Measurements from ENCODE around the gene PVALB.

PVALB gene

DNA sequence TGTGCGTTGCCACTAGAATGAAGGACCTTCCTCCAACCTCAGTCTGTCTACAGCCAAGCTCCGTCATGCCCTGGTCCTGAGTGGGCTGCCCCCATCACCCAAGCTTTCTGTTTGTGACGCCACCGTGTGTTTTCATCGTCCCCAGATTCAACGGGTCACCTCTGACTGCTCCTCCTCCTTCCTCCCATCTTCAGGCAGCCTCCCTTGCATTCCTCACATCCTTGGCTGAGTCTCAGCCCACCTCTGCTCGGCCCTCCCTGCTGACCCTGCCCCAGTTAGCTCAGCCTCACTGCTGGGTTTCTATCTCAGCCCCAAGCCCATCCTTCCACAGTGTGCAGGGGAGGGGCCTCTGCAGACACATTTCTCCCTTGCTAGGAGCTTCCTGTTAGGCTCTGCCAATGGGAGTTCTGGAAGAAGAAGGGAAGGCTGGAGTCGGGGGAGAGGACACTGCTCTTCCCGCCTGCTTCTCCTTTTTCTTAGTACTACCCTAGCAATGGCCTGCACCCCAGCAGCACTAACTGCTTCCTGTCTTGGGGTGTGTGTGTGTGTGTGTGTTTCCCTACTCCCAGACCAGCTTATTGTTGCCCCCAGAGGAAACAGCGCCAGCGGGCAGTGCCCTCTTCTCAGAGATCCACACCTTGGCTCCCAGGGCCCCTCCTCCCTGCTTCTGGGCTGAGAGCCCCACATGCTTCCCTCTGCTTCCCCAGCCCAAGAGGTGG, 46.2 kb downstream of the PVALB start:
- H3K4me3 ChIP-seq (ENCODE audit: low read depth, low read length), result no peak overlapping the region
- TF ChIP-seq, protein P1, sequence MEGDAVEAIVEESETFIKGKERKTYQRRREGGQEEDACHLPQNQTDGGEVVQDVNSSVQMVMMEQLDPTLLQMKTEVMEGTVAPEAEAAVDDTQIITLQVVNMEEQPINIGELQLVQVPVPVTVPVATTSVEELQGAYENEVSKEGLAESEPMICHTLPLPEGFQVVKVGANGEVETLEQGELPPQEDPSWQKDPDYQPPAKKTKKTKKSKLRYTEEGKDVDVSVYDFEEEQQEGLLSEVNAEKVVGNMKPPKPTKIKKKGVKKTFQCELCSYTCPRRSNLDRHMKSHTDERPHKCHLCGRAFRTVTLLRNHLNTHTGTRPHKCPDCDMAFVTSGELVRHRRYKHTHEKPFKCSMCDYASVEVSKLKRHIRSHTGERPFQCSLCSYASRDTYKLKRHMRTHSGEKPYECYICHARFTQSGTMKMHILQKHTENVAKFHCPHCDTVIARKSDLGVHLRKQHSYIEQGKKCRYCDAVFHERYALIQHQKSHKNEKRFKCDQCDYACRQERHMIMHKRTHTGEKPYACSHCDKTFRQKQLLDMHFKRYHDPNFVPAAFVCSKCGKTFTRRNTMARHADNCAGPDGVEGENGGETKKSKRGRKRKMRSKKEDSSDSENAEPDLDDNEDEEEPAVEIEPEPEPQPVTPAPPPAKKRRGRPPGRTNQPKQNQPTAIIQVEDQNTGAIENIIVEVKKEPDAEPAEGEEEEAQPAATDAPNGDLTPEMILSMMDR (IDR thresholded peaks at IDR 0.05; ENCODE audit: insufficient read depth, low read depth, low read length, missing control alignments), result no peak
- no peak for DNase-seq (ENCODE audit: low read depth)

DNA sequence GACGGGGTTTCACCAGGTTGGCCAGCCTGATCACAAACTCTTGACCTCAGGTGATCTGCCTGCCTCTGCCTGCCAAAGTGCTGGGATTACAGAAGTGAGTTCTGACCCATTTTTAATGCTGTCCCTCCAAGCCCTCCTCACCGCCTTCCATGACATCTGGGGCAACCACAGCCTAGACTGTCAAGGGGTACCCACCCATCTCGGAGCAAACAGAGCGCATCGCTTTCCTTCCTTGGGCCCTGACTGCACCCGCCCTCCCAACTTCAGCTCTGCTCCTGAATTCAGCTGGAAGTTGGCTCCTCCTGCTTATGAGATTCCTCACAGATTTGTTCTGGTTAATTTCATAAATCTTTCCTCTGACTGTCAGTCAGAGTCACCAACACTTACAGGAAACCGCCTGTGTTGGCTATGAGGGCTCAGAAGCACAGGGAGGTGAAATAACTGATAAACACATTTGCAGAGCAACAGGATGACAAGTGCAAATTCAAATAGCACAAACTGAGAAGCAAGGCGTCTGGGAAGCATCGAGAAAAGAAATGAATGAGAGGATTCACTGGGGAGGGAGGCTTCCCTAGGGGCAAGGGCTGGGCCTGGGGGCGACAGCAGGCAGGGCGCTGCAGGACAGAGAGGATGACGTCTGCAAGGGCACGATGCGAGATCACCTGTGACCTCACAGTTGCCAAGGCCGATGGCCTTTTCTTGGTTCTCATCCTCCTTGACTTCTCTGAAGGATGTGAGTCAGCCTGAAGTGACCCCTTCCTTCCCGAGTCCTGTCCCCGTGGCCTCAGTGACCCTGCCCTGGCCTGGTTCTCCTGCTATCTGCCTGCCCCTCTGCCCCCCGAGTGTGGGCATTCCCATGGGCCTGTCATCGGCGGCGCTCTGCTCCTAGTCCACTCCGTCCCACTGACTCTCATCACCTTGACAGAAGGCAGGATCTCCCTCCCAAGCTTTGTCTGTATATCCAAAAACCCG, 47.0 kb downstream of the PVALB start:
- TF ChIP-seq, protein P1 (IDR thresholded peaks at IDR 0.05; ENCODE audit: insufficient read depth, low read depth, low read length, missing control alignments), result no peak
- DNase-seq (ENCODE audit: low read depth), result no peak
- H3K4me3 ChIP-seq (ENCODE audit: low read depth, low read length), result no peak overlapping the region

DNA sequence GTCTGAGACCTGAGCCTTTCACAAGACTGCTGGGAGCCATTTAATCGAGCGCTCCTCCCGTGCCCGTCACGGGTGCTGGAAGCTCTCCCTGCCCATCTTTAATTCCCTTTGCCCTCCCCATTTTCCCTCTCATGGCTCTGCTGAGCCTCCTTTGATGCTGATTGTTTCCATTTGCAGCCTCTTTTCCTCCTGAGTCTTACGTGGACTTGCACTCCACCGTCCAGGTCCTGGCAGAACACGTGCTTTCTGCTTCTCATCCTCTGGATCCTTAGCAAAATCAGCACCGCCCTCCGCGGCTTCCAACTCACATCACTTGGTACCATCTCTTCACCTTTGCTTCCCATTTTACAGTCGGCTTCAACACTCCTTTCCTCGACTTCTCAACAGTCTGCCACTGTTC, 48.2 kb downstream of the PVALB start:
- TF ChIP-seq, protein P1 (IDR thresholded peaks at IDR 0.05; ENCODE audit: insufficient read depth, low read depth, low read length, missing control alignments), result no peak
- H3K4me3 ChIP-seq (ENCODE audit: low read depth, low read length), result no peak overlapping the region
- no peak for DNase-seq (ENCODE audit: low read depth)

DNA sequence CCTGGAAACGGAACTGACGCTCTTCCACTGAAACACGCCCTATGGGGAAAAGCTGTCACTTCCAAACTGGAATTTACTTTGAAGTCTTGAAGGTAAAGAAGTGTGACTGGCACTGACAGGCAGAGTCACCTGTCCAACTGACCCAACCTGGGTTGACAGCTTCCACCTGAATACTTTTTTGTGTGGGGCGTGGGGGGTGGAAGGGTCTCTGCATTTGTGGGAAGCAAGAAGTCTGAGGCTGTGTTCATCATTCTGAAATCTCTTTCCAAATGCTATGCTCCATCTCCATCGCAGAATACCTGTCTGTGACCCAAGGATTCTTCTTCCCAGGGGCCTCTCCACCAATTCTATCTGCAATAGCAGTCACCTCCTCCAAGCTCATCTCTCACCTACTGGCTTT, 48.7 kb downstream of the PVALB start:
- DNase-seq (ENCODE audit: low read depth), result no peak
- TF ChIP-seq, protein P1 (IDR thresholded peaks at IDR 0.05; ENCODE audit: insufficient read depth, low read depth, low read length, missing control alignments), result no peak
- no peak overlapping the region for H3K4me3 ChIP-seq (ENCODE audit: low read depth, low read length)

GRCh38 chr22:36767035-36767775, 49.6 kb downstream of the PVALB start:
- DNase-seq (ENCODE audit: low read depth), result no peak
- no peak overlapping the region for H3K4me3 ChIP-seq (ENCODE audit: low read depth, low read length)
- TF ChIP-seq, protein P1 (IDR thresholded peaks at IDR 0.05; ENCODE audit: insufficient read depth, low read depth, low read length, missing control alignments), result no peak

- no peak for DNase-seq (ENCODE audit: low read depth)
- TF ChIP-seq, protein P1 (IDR thresholded peaks at IDR 0.05; ENCODE audit: insufficient read depth, low read depth, low read length, missing control alignments), result no peak
- H3K4me3 ChIP-seq (ENCODE audit: low read depth, low read length), result no peak overlapping the region
Measured at GRCh38 chr22:36765943-36766450, 50.8 kb downstream of the PVALB start.
